IMR-90 (cell line): Measurements from ENCODE around the gene PPP2R1B. TPM values are rescaled to one million over a fixed set of nuclear protein-coding genes. Genes with fewer than 3 reads are reported as not detected.

Experiments used
- ATAC-seq: fragments of 200-7000 bp; cut with Tn5 transposase; 2 replicates; pipeline ENCODE4 v1.9.1; 2020; ENCODE audit warnings: low read depth, mild to moderate bottlenecking, moderate library complexity
- BruUV-seq: library from RNA; stranded (reverse); fragments of 400-500 nt; replicated peaks from 2 replicates; lab custom pipeline; 2021; lab: Mats Ljungman, UMichigan
- CTCF ChIA-PET: fragments of 300-600 bp; formaldehyde crosslinking; extraction: SDS; loops from one replicate; lab custom pipeline; 2021; ENCODE audit warnings: antibody characterized with exemption; lab: Yijun Ruan, JAX
- POLR2A ChIA-PET: fragments of 300-600 bp; sonication (Branson Sonifier 250); formaldehyde crosslinking; loops from one replicate; lab custom pipeline; 2022; ENCODE audit warnings: antibody characterized with exemption; ENCODE audit not compliant: unreplicated experiment; lab: Charles Lee
- DNase-seq: peaks from one replicate; pipeline ENCODE4 v3.0.0; 2013
- H2AFZ ChIP-seq: replicated peaks from 2 replicates; pipeline ENCODE3; 2013; ENCODE audit warnings: low read length, mild to moderate bottlenecking; ENCODE audit not compliant: poor library complexity
- H2AK5ac ChIP-seq: 2 replicates; pipeline ENCODE4 v1.6.1; 2013; ENCODE audit warnings: low read depth, low read length, inconsistent platforms
- H2AK9ac ChIP-seq: replicated peaks from 2 replicates; pipeline ENCODE3; 2013; ENCODE audit warnings: mild to moderate bottlenecking, low read depth, low read length, moderate library complexity; ENCODE audit not compliant: poor library complexity
- H2BK120ac ChIP-seq: 2 replicates; pipeline ENCODE4 v1.6.1; 2013; ENCODE audit warnings: low read depth, low read length, inconsistent platforms
- H2BK15ac ChIP-seq: 3 replicates; pipeline ENCODE4 v1.6.1; 2013; ENCODE audit warnings: low read depth, low read length, inconsistent platforms
- H2BK20ac ChIP-seq: 2 replicates; pipeline ENCODE4 v1.6.1; 2013; ENCODE audit warnings: low read depth, mild to moderate bottlenecking, inconsistent platforms, low read length, moderate library complexity
- H2BK5ac ChIP-seq: 2 replicates; pipeline ENCODE4 v1.6.1; 2013; ENCODE audit warnings: mild to moderate bottlenecking, low read depth, low read length, inconsistent platforms; ENCODE audit not compliant: poor library complexity, severe bottlenecking
- H3K14ac ChIP-seq: replicated peaks from 2 replicates; pipeline ENCODE4 v1.6.1; 2013; ENCODE audit warnings: low read depth, low read length, inconsistent platforms
- H3K18ac ChIP-seq: 2 replicates; pipeline ENCODE4 v1.6.1; 2013; ENCODE audit warnings: low read depth, low read length, control low read depth
- H3K23ac ChIP-seq: 2 replicates; pipeline ENCODE4 v1.6.1; 2013; ENCODE audit warnings: low read depth, low read length, inconsistent platforms
- H3K27ac ChIP-seq: 2 replicates; pipeline ENCODE4 v1.5.1; 2013; ENCODE audit warnings: mild to moderate bottlenecking, control low read depth, low read length; ENCODE audit not compliant: insufficient read depth
- H3K27me3 ChIP-seq: 2 replicates; pipeline ENCODE4 v1.6.1; 2013; ENCODE audit warnings: low read length; ENCODE audit not compliant: control insufficient read depth, insufficient read depth
- H3K36me3 ChIP-seq: 2 replicates; pipeline ENCODE4 v1.6.1; 2013; ENCODE audit warnings: low read length, mixed read lengths; ENCODE audit not compliant: control insufficient read depth, insufficient read depth
- H3K4ac ChIP-seq: 2 replicates; pipeline ENCODE4 v1.6.1; 2013; ENCODE audit warnings: low read depth, low read length, inconsistent platforms
- H3K4me1 ChIP-seq: 2 replicates; pipeline ENCODE4 v1.6.1; 2013; ENCODE audit warnings: low read length, mixed read lengths; ENCODE audit not compliant: control insufficient read depth, insufficient read depth
- H3K4me2 ChIP-seq: 2 replicates; pipeline ENCODE4 v1.6.1; 2013; ENCODE audit warnings: low read depth, mild to moderate bottlenecking, control low read depth, low read length, moderate library complexity
- H3K4me3 ChIP-seq: 2 replicates; pipeline ENCODE4 v1.5.1; 2013; ENCODE audit warnings: low read depth, mild to moderate bottlenecking, control low read depth, low read length, moderate library complexity; ENCODE audit not compliant: insufficient read depth
- H3K56ac ChIP-seq: 2 replicates; pipeline ENCODE4 v1.6.1; 2013; ENCODE audit warnings: low read length, inconsistent platforms; ENCODE audit not compliant: insufficient read depth; ENCODE audit errors: extremely low read depth
- H3K79me1 ChIP-seq, 2 experiments: 2 replicates each; pipeline ENCODE4 v1.6.1; 2013; ENCODE audit warnings: low read length in 2 of 2, inconsistent platforms in 1 of 2, low read depth in 1 of 2
- H3K9ac ChIP-seq: 2 replicates; pipeline ENCODE4 v1.6.1; 2013; ENCODE audit warnings: low read depth, low read length, control low read depth
- H3K9me1 ChIP-seq: 2 replicates; pipeline ENCODE4 v1.6.1; 2013; ENCODE audit warnings: low read length, inconsistent platforms; ENCODE audit not compliant: insufficient read depth
- H3K9me3 ChIP-seq: 2 replicates; pipeline ENCODE4 v1.6.1; 2013; ENCODE audit warnings: low read length; ENCODE audit not compliant: control insufficient read depth, insufficient read depth
- H4K20me1 ChIP-seq: 2 replicates; pipeline ENCODE4 v1.6.1; 2013; ENCODE audit warnings: low read length, inconsistent platforms; ENCODE audit not compliant: insufficient read depth
- H4K5ac ChIP-seq: 2 replicates; pipeline ENCODE4 v1.6.1; 2013; ENCODE audit warnings: mild to moderate bottlenecking, low read depth, low read length, control low read depth
- H4K8ac ChIP-seq, 2 experiments: 2 replicates each; pipeline ENCODE4 v1.6.1; 2013; ENCODE audit warnings: low read depth in 2 of 2, low read length in 2 of 2, control low read depth in 1 of 2, inconsistent platforms in 1 of 2
- H4K91ac ChIP-seq: 2 replicates; pipeline ENCODE4 v1.6.1; 2013; ENCODE audit warnings: low read depth, low read length, inconsistent platforms; ENCODE audit not compliant: insufficient read depth
- BHLHE40 ChIP-seq: fragments of 150-350 bp; IDR thresholded peaks from 2 replicates; pipeline ENCODE4 v1.6.1; 2016; ENCODE audit warnings: mild to moderate bottlenecking, low read depth, low read length
- CEBPB ChIP-seq: IDR thresholded peaks from 2 replicates; pipeline ENCODE4 v1.6.1; 2012; ENCODE audit warnings: low read depth, low read length, improper control_type of control experiment
- CHD1 ChIP-seq: IDR thresholded peaks from 2 replicates; pipeline ENCODE4 v1.6.1; 2012; ENCODE audit warnings: low read depth, low read length, improper control_type of control experiment
- FOS ChIP-seq: fragments of 150-350 bp; IDR thresholded peaks from 2 replicates; pipeline ENCODE4 v1.6.1; 2016; ENCODE audit warnings: low read depth, low read length
- MAFK ChIP-seq: IDR thresholded peaks from 2 replicates; pipeline ENCODE4 v1.6.1; 2012; ENCODE audit warnings: low read depth, low read length, improper control_type of control experiment
- MAZ ChIP-seq: IDR thresholded peaks from 2 replicates; pipeline ENCODE4 v1.6.1; 2012; ENCODE audit warnings: low read depth, mild to moderate bottlenecking, low read length, improper control_type of control experiment, moderate library complexity, borderline replicate concordance
- MXI1 ChIP-seq: IDR thresholded peaks from 2 replicates; pipeline ENCODE4 v1.6.1; 2012; ENCODE audit warnings: low read depth, mild to moderate bottlenecking, low read length, moderate library complexity, borderline replicate concordance
- NFE2L2 ChIP-seq: fragments of 150-350 bp; IDR thresholded peaks from 2 replicates; pipeline ENCODE4 v1.6.1; 2016; ENCODE audit warnings: low read depth, mild to moderate bottlenecking, low read length
- POLR2A ChIP-seq: IDR thresholded peaks from 2 replicates; pipeline ENCODE4 v1.6.1; 2012; ENCODE audit warnings: mild to moderate bottlenecking, low read depth, low read length
- RAD21 ChIP-seq: IDR thresholded peaks from 2 replicates; pipeline ENCODE4 v1.6.1; 2012; ENCODE audit warnings: low read length, improper control_type of control experiment
- RCOR1 ChIP-seq: IDR thresholded peaks from 2 replicates; pipeline ENCODE4 v1.6.1; 2012; ENCODE audit warnings: mild to moderate bottlenecking, low read length, improper control_type of control experiment; ENCODE audit not compliant: insufficient replicate concordance
- RFX5 ChIP-seq: IDR thresholded peaks from 2 replicates; pipeline ENCODE4 v1.8.0; 2012; ENCODE audit warnings: low read depth, mild to moderate bottlenecking, low read length, moderate library complexity
- WGBS, 2 experiments: methylation state at CpG; one replicate each; pipeline versions ENCODE4 v1.1.5 to v1.1.7; 2013; ENCODE audit warnings: missing lambda C conversion rate in 2 of 2; ENCODE audit not compliant: insufficient read length in 1 of 2; ENCODE audit errors: extremely low coverage in 2 of 2; 5-methylcytosine and 5-hydroxymethylcytosine counted together
- dilution Hi-C: fragments of 300-500 bp; cut with HindIII; formaldehyde crosslinking; loops from one replicate; pipeline ENCODE4 v1.14.3; 2018; ENCODE audit warnings: low sequenced_read_pairs; ENCODE audit not compliant: unreplicated experiment
- in situ Hi-C: fragments of 300-500 bp; cut with MboI; formaldehyde crosslinking; loops from 3 replicates; pipeline ENCODE4 v1.14.3; 2019; ENCODE audit warnings: low sequenced_read_pairs, inconsistent platforms, mixed read lengths
- intact Hi-C: fragments of 100-400 bp; cut with micrococcal nuclease; formaldehyde crosslinking; loops from 2 replicates; pipeline ENCODE4 v1.10.0; 2022
- polyA plus RNA-seq, 3 experiments: library from polyadenylated mRNA; depleted of rRNA; stranded (reverse); fragments of >200 nt; gene quantifications; 2 replicates each; pipeline ENCODE4 v1.2.3, GENCODE V29; 2012; ENCODE audit warnings: low replicate concordance in 1 of 3
- total RNA-seq: library from RNA; depleted of rRNA; stranded (reverse); fragments of >200 nt; gene quantifications from 2 replicates; pipeline ENCODE4 v1.2.3, GENCODE V29; 2012
- TF ChIP-seq, protein P1 (sequence below): fragments of 150-350 bp; IDR thresholded peaks from 2 replicates; pipeline ENCODE4 v1.6.1; 2017; ENCODE audit warnings: mild to moderate bottlenecking, antibody characterized with exemption, low read length, low read depth
- TF ChIP-seq, protein P2 (sequence below): conservative IDR thresholded peaks from 2 replicates; pipeline ENCODE4 v1.5.1; 2012; ENCODE audit warnings: mild to moderate bottlenecking, low read depth, low read length, improper control_type of control experiment
- TF ChIP-seq, protein P3 (sequence below): fragments of 150-350 bp; IDR thresholded peaks from 2 replicates; pipeline ENCODE4 v1.6.1; 2016; ENCODE audit warnings: low read depth, mild to moderate bottlenecking, low read length, moderate library complexity, borderline replicate concordance

PPP2R1B gene
- total and polyA plus RNA-seq, 2 of the 4 experiments (the other 2 are of a cell fraction): 23.0 to 62.9 TPM

DNA sequence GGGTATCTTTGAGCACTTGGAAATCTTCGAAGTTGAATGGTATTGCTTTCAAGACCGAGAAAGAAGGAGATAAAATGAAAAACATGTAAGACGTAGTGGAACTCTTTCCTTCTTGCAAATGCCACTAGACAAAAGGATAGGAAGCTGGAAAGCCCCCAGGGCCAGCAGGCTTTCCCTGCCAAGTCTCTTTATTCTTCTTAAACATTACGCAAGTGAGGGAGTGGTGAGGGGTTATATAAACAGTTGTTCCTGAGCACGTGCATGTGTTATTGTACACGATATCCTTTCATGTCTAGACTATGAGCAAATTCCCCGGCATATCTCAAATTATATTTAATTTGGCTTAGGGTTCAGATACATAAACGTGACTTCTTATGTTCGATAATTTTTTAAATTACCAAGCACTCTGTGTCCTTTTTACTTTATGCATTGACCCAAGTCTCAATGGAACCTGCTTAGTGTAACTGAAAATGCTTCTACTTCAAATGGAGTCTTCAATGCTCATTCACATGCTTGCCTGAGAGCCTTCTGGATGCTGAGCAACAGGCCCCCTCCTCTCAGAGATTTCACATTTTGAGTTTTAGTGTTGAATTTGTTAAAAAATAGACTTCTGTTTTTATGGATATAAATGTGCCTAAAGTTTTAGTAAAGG is 59.0 kb downstream of the PPP2R1B start:
- BruUV-seq: no TSS peak
- Histone ChIP-seq H2BK20ac (no peak overlapping the region; the same call in 1 of the 2 replicates), H3K4ac (0 out of 2 replicates have a peak overlapping the region, but pooled peaks have one; percentile 13), H3K4me3 (no peak overlapping the region), H4K91ac (no peak overlapping the region), H3K56ac (no peak overlapping the region), H2AFZ (no peak overlapping the region), H3K23ac (no peak overlapping the region), H4K8ac (no peak overlapping the region), H2BK5ac (peak overlapping the region; percentile 42), H3K18ac (peak overlapping the region; percentile 61; the same call in 1 of the 2 replicates), H3K27me3 (no peaks in the 10 kb centered on the region), H3K27ac (peak overlapping the region; percentile 50; the same call in 1 of the 2 replicates), H4K20me1 (no peaks in the 10 kb centered on the region), H3K79me1 (peaks cover 30 to 34% of the 10 kb centered on the region in 2 experiments), H2AK9ac (no peak overlapping the region), H3K4me1 (peaks cover 4% of the 10 kb centered on the region), H2BK15ac (no peak overlapping the region), H3K9me3 (no peaks in the 10 kb centered on the region), H3K9me1 (peaks cover 11% of the 10 kb centered on the region; the same call in 1 of the 2 replicates), H3K4me2 (peak overlapping the region; percentile 9; the same call in 1 of the 2 replicates), H3K36me3 (peaks cover 41% of the 10 kb centered on the region), H4K5ac (peak overlapping the region; percentile 40; the same call in 1 of the 2 replicates), H3K9ac (no peak overlapping the region), H2AK5ac (no peak overlapping the region), H2BK120ac (peak overlapping the region; percentile 44; the same call in 1 of the 2 replicates), H3K14ac (no peak overlapping the region)
- CTCF ChIA-PET: no interaction called here
- 20% methylated on average over 1 of the region's 9 CpGs; no CpG with 5 or more reads in 1 of the 2 experiments for WGBS, 2 experiments
- dilution Hi-C loops: no loop called here
- in situ Hi-C loops: no loop called here
- DNase-seq (peak; percentile 95), ATAC-seq (peak; percentile 83)
- intact Hi-C loops: no loop called here
- POLR2A ChIA-PET: no interaction called here
- TF ChIP-seq MXI1: peak; percentile 46; the same call in 1 of the 2 replicates
- TF ChIP-seq RFX5: no peak
- TF ChIP-seq CEBPB: peak; percentile 96
- no peak for TF ChIP-seq MAFK
- no peak for TF ChIP-seq NFE2L2
- TF ChIP-seq, protein P1, sequence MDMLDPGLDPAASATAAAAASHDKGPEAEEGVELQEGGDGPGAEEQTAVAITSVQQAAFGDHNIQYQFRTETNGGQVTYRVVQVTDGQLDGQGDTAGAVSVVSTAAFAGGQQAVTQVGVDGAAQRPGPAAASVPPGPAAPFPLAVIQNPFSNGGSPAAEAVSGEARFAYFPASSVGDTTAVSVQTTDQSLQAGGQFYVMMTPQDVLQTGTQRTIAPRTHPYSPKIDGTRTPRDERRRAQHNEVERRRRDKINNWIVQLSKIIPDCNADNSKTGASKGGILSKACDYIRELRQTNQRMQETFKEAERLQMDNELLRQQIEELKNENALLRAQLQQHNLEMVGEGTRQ: 0 out of 2 replicates have a peak, but pooled peaks have one; percentile 8
- TF ChIP-seq FOS: no peak
- 0 out of 2 replicates have a peak, but pooled peaks have one; percentile 36 for TF ChIP-seq MAZ
- no peak for TF ChIP-seq CHD1
- TF ChIP-seq POLR2A: no peak
- TF ChIP-seq RCOR1: no peak
- TF ChIP-seq, protein P2, sequence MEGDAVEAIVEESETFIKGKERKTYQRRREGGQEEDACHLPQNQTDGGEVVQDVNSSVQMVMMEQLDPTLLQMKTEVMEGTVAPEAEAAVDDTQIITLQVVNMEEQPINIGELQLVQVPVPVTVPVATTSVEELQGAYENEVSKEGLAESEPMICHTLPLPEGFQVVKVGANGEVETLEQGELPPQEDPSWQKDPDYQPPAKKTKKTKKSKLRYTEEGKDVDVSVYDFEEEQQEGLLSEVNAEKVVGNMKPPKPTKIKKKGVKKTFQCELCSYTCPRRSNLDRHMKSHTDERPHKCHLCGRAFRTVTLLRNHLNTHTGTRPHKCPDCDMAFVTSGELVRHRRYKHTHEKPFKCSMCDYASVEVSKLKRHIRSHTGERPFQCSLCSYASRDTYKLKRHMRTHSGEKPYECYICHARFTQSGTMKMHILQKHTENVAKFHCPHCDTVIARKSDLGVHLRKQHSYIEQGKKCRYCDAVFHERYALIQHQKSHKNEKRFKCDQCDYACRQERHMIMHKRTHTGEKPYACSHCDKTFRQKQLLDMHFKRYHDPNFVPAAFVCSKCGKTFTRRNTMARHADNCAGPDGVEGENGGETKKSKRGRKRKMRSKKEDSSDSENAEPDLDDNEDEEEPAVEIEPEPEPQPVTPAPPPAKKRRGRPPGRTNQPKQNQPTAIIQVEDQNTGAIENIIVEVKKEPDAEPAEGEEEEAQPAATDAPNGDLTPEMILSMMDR: no peak
- TF ChIP-seq RAD21: no peak
- TF ChIP-seq BHLHE40: peak; percentile 99
- TF ChIP-seq, protein P3, sequence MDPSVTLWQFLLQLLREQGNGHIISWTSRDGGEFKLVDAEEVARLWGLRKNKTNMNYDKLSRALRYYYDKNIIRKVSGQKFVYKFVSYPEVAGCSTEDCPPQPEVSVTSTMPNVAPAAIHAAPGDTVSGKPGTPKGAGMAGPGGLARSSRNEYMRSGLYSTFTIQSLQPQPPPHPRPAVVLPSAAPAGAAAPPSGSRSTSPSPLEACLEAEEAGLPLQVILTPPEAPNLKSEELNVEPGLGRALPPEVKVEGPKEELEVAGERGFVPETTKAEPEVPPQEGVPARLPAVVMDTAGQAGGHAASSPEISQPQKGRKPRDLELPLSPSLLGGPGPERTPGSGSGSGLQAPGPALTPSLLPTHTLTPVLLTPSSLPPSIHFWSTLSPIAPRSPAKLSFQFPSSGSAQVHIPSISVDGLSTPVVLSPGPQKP: no peak
